H9 (cell line): Measurements from ENCODE around the gene HRNR. TPM values are rescaled to one million over a fixed set of nuclear protein-coding genes. Genes with fewer than 3 reads are reported as not detected.
"Not testable (repeated sequence)": the region's sequence is repeated elsewhere in the genome, so short reads cannot be mapped to it uniquely, and the experiment has no call there.

Source experiments
- DNase-seq: peaks from one replicate; pipeline ENCODE4 v3.0.0-alpha.2; 2017
- H2AFZ ChIP-seq: one replicate; pipeline ENCODE4 v1.6.1; 2013; ENCODE audit warnings: mild to moderate bottlenecking, low read length, control low read depth, moderate library complexity
- H2AK5ac ChIP-seq: 2 replicates; pipeline ENCODE4 v1.6.1; 2013; ENCODE audit warnings: low read length, control low read depth, mixed read lengths; ENCODE audit not compliant: insufficient read length
- H2BK120ac ChIP-seq: one replicate; pipeline ENCODE4 v1.6.1; 2013; ENCODE audit warnings: low read depth, mild to moderate bottlenecking, low read length, control low read depth, inconsistent platforms; ENCODE audit not compliant: poor library complexity, severe bottlenecking
- H2BK12ac ChIP-seq: 2 replicates; pipeline ENCODE4 v1.6.1; 2013; ENCODE audit warnings: low read length, control low read depth, mixed read lengths, low read depth; ENCODE audit not compliant: insufficient read length
- H2BK15ac ChIP-seq: 2 replicates; pipeline ENCODE4 v1.6.1; 2013; ENCODE audit warnings: low read depth, low read length, control low read depth
- H2BK20ac ChIP-seq: one replicate; pipeline ENCODE4 v1.6.1; 2013; ENCODE audit warnings: low read depth, mild to moderate bottlenecking, low read length, control low read depth, inconsistent platforms; ENCODE audit not compliant: poor library complexity, severe bottlenecking
- H2BK5ac ChIP-seq: 2 replicates; pipeline ENCODE4 v1.6.1; 2013; ENCODE audit warnings: low read length, control low read depth, mixed read lengths; ENCODE audit not compliant: insufficient read length
- H3K14ac ChIP-seq: 2 replicates; pipeline ENCODE4 v1.6.1; 2013; ENCODE audit warnings: low read length, control low read depth; ENCODE audit not compliant: insufficient read depth
- H3K18ac ChIP-seq: 2 replicates; pipeline ENCODE4 v1.6.1; 2013; ENCODE audit warnings: low read depth, mild to moderate bottlenecking, mixed read lengths, low read length, control low read depth; ENCODE audit not compliant: insufficient read length
- H3K23ac ChIP-seq: 2 replicates; pipeline ENCODE4 v1.6.1; 2013; ENCODE audit warnings: low read length, control low read depth, mixed read lengths, low read depth; ENCODE audit not compliant: insufficient read length
- H3K23me2 ChIP-seq: 2 replicates; pipeline ENCODE4 v1.6.1; 2013; ENCODE audit warnings: low read depth, mild to moderate bottlenecking, mixed read lengths, low read length, control low read depth; ENCODE audit not compliant: insufficient read length, poor library complexity, severe bottlenecking
- H3K27ac ChIP-seq: 2 replicates; pipeline ENCODE4 v1.5.1; 2013; ENCODE audit warnings: low read length, control low read depth, mixed read lengths, low read depth; ENCODE audit not compliant: insufficient read length
- H3K27me3 ChIP-seq: 2 replicates; pipeline ENCODE4 v1.6.1; 2013; ENCODE audit warnings: low read length, control low read depth, inconsistent platforms; ENCODE audit not compliant: insufficient read depth
- H3K4ac ChIP-seq: 2 replicates; pipeline ENCODE4 v1.6.1; 2013; ENCODE audit warnings: low read depth, mild to moderate bottlenecking, control low read depth, inconsistent platforms, low read length, moderate library complexity
- H3K4me1 ChIP-seq: 2 replicates; pipeline ENCODE4 v1.6.1; 2013; ENCODE audit warnings: low read length, control low read depth, inconsistent platforms; ENCODE audit not compliant: insufficient read depth
- H3K4me2 ChIP-seq: 2 replicates; pipeline ENCODE4 v1.6.1; 2013; ENCODE audit warnings: low read length, control low read depth, mixed read lengths; ENCODE audit not compliant: insufficient read length, insufficient read depth
- H3K56ac ChIP-seq: 2 replicates; pipeline ENCODE4 v1.6.1; 2013; ENCODE audit warnings: low read depth, mild to moderate bottlenecking, mixed read lengths, low read length, control low read depth; ENCODE audit not compliant: insufficient read length
- H3K79me1 ChIP-seq: 2 replicates; pipeline ENCODE4 v1.6.1; 2013; ENCODE audit warnings: low read depth, mild to moderate bottlenecking, moderate library complexity, low read length, control low read depth, inconsistent platforms; ENCODE audit not compliant: insufficient read depth, poor library complexity, severe bottlenecking
- H3K79me2 ChIP-seq: 2 replicates; pipeline ENCODE4 v1.6.1; 2013; ENCODE audit warnings: low read length, control low read depth, inconsistent platforms; ENCODE audit not compliant: insufficient read depth
- H3K9ac ChIP-seq: 2 replicates; pipeline ENCODE4 v1.6.1; 2013; ENCODE audit warnings: low read length, control low read depth, mixed read lengths; ENCODE audit not compliant: insufficient read length; ENCODE audit errors: extremely low read depth
- H3K9me3 ChIP-seq: one replicate; pipeline ENCODE4 v1.6.1; 2013; ENCODE audit warnings: low read depth, low read length, inconsistent platforms; ENCODE audit not compliant: control insufficient read depth
- H3T11ph ChIP-seq: one replicate; pipeline ENCODE4 v1.6.1; 2013; ENCODE audit warnings: mild to moderate bottlenecking, low read length, control low read depth, inconsistent platforms
- H4K20me1 ChIP-seq: one replicate; pipeline ENCODE4 v1.6.1; 2013; ENCODE audit not compliant: control insufficient read depth, insufficient read length, insufficient read depth
- H4K5ac ChIP-seq: 2 replicates; pipeline ENCODE4 v1.6.1; 2013; ENCODE audit warnings: low read depth, mild to moderate bottlenecking, mixed read lengths, low read length, control low read depth; ENCODE audit not compliant: insufficient read length
- H4K8ac ChIP-seq: replicated peaks from 2 replicates; pipeline ENCODE4 v1.6.1; 2013; ENCODE audit warnings: low read length, control low read depth, mixed read lengths, low read depth; ENCODE audit not compliant: insufficient read length
- H4K91ac ChIP-seq: 2 replicates; pipeline ENCODE4 v1.6.1; 2013; ENCODE audit warnings: low read depth, mild to moderate bottlenecking, moderate library complexity, mixed read lengths, low read length, control low read depth; ENCODE audit not compliant: insufficient read length
- H3K27ac Mint-ChIP-seq, 3 experiments: 2 replicates in 2 of 3; 3 replicates in 1 of 3; pipeline ENCODE4 v1.8.0; 2020 to 2021; ENCODE audit warnings: mixed read lengths in 3 of 3, mild to moderate bottlenecking in 1 of 3, moderate library complexity in 1 of 3
- H3K27me3 Mint-ChIP-seq: 2 replicates; pipeline ENCODE4 v1.8.0; 2021; ENCODE audit warnings: low read depth, mild to moderate bottlenecking, moderate library complexity, mixed read lengths
- H3K36me3 Mint-ChIP-seq, 3 experiments: 2 replicates in 2 of 3; 3 replicates in 1 of 3; pipeline ENCODE4 v1.8.0; 2020 to 2021; ENCODE audit warnings: low read depth in 3 of 3, mixed read lengths in 3 of 3; ENCODE audit not compliant: insufficient read depth in 1 of 3
- H3K4me1 Mint-ChIP-seq, 2 experiments: 2 replicates each; pipeline ENCODE4 v1.8.0; 2020; ENCODE audit warnings: mixed read lengths in 2 of 2
- H3K4me3 Mint-ChIP-seq, 2 experiments: 2 replicates in 1 of 2; 3 replicates in 1 of 2; pipeline ENCODE4 v1.8.0; 2020 to 2021; ENCODE audit warnings: mild to moderate bottlenecking in 2 of 2, mixed read lengths in 2 of 2, moderate library complexity in 1 of 2
- H3K9me3 Mint-ChIP-seq, 2 experiments: 2 replicates in 1 of 2; 3 replicates in 1 of 2; pipeline ENCODE4 v1.8.0; 2020; ENCODE audit warnings: mild to moderate bottlenecking in 2 of 2, mixed read lengths in 2 of 2, moderate library complexity in 1 of 2
- CTCF ChIP-seq: fragments of 200-600 bp; sonication (generic); conservative IDR thresholded peaks from 3 replicates; pipeline ENCODE4 v1.8.0; 2021; ENCODE audit warnings: antibody characterized with exemption, mild to moderate bottlenecking
- WGBS: extraction: QIAGEN DNeasy Blood & Tissue Kit; methylation state at CpG from one replicate; pipeline ENCODE4 v1.1.7; 2013; ENCODE audit warnings: missing lambda C conversion rate, low lambda C conversion rate, mixed read lengths; ENCODE audit not compliant: insufficient read length; ENCODE audit errors: extremely low coverage; 5-methylcytosine and 5-hydroxymethylcytosine counted together
- total RNA-seq: library from RNA; stranded (reverse); gene quantifications from 2 replicates; pipeline ENCODE4 v1.2.1, GENCODE V29; 2021

Gene HRNR
- total RNA-seq, 1 experiment from 2014 or later: not detected

- Histone ChIP-seq H3K27ac (no peak overlapping the region), H3T11ph (no peak overlapping the region), H4K5ac (no peak overlapping the region), H3K23ac (no peak overlapping the region), H3K18ac (no peak overlapping the region), H2AK5ac (no peak overlapping the region), H2BK120ac (no peak overlapping the region), H3K9me3 (peaks cover 56% of the 10 kb centered on the region), H3K79me2 (no peaks in the 10 kb centered on the region), H3K56ac (no peak overlapping the region), H3K27me3 (no peaks in the 10 kb centered on the region), H4K8ac (no peak overlapping the region), H3K4ac (no peak overlapping the region), H2BK20ac (no peak overlapping the region), H2AFZ (no peak overlapping the region), H3K14ac (no peak overlapping the region), H3K4me1 (no peaks in the 10 kb centered on the region), H4K91ac (no peak overlapping the region), H3K9ac (no peak overlapping the region), H3K23me2 (no peaks in the 10 kb centered on the region), H4K20me1 (no peaks in the 10 kb centered on the region), H3K4me2 (no peak overlapping the region), H2BK12ac (no peak overlapping the region), H2BK5ac (no peak overlapping the region), H2BK15ac (no peak overlapping the region), H3K79me1 (no peaks in the 10 kb centered on the region)
- TF ChIP-seq CTCF: no peak
- Mint-ChIP-seq H3K4me1 (no peaks in the 10 kb centered on the region), H3K27me3 (peaks cover 3% of the 10 kb centered on the region; the same call in 1 of the 2 replicates), H3K4me3 (no peak overlapping the region), H3K9me3 (peaks cover 57% of the 10 kb centered on the region in 2 experiments), H3K27ac (no peak overlapping the region), H3K36me3 (peaks cover 14 to 40% (median 16%) of the 10 kb centered on the region in 3 experiments; a peak in 6 of 7 replicates)
- no peak for DNase-seq
- WGBS: no CpG with 5 or more reads among the region's 24 CpGs
Measured at GRCh38 chr1:152218762-152219436, 5.1 kb downstream of the HRNR start.

- H2BK20ac ChIP-seq, H3K4me2 ChIP-seq, H4K20me1 ChIP-seq, H2AFZ ChIP-seq, H3K27ac Mint-ChIP-seq, H3K27me3 ChIP-seq, H3K79me1 ChIP-seq, DNase-seq, H2AK5ac ChIP-seq, H3K18ac ChIP-seq, H2BK12ac ChIP-seq, H4K91ac ChIP-seq, H3K56ac ChIP-seq, H3T11ph ChIP-seq, H3K79me2 ChIP-seq, H3K27me3 Mint-ChIP-seq, H3K4me1 Mint-ChIP-seq, H3K23me2 ChIP-seq, H3K4me3 Mint-ChIP-seq, H2BK15ac ChIP-seq, H3K27ac ChIP-seq, H3K9ac ChIP-seq, H4K5ac ChIP-seq, H3K23ac ChIP-seq, H4K8ac ChIP-seq, H3K4ac ChIP-seq, H3K14ac ChIP-seq, H2BK120ac ChIP-seq, H2BK5ac ChIP-seq, H3K4me1 ChIP-seq: not testable (repeated sequence)
- H3K9me3 ChIP-seq: peaks cover 56% of the 10 kb centered on the region
- no CpG with 5 or more reads among the region's 13 CpGs for WGBS
- peaks cover 13 to 23% (median 14%) of the 10 kb centered on the region in 3 experiments; a peak in 6 of 7 replicates for H3K36me3 Mint-ChIP-seq
- peaks cover 51 to 52% of the 10 kb centered on the region in 2 experiments for H3K9me3 Mint-ChIP-seq
Measured at GRCh38 chr1:152215604-152216003, 8.4 kb downstream of the HRNR start.
